Cerebellar nuclear complex (tissue), 1 donor: ENCODE results near the gene KRTAP2-2.

ENCODE experiments used
- DNase-seq, 2 experiments: peaks; one replicate each; lab custom pipeline; 2025; lab: John Stamatoyannopoulos, UW

Gene KRTAP2-2

GRCh38 chr17:41024697-41025096 lies 30.3 kb downstream of the KRTAP2-2 start:
- no peak for DNase-seq

GRCh38 chr17:41020336-41020735 lies 34.7 kb downstream of the KRTAP2-2 start:
- DNase-seq = no peak

- no peak for DNase-seq
Measured at GRCh38 chr17:41019415-41019814, 35.6 kb downstream of the KRTAP2-2 start.

GRCh38 chr17:41018541-41018940 lies 36.5 kb downstream of the KRTAP2-2 start:
- DNase-seq = no peak

DNA sequence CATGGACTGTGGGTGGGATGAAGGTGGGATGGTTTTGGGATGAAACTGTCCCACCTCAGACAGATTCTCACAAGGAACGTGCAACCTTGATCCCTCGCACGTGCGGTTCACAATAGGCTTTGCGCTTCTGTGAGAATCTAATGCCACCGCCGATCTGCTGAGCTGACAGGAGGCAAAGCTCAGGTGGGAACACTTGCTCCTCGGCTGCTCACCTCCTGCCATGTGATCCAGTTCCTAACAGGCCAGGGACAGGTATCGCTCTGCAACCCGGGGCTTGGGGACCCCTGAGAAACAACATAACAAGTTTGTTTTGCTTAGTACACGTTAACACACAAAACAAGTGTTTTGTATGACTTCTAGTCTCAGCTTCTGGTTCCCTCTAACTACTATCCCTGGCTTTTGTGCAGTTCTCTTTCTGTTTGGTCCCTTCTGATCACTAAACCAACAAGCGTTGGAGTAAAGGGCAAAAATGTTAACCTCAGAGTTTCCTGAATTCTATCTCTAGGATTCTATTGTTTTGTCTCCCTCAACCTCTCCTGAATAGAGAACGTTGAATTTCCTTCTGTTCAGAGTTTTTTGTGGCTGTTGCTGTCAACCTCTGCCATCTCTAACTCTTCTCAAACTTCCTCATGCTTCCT lies 38.3 kb downstream of the KRTAP2-2 start:
- DNase-seq = no peak

- DNase-seq = no peak
Measured at GRCh38 chr17:41015454-41015853, 39.6 kb downstream of the KRTAP2-2 start.

GRCh38 chr17:41013606-41014005 lies 41.4 kb downstream of the KRTAP2-2 start:
- peak in 1 of 2 experiments; percentile 9 for DNase-seq

DNA sequence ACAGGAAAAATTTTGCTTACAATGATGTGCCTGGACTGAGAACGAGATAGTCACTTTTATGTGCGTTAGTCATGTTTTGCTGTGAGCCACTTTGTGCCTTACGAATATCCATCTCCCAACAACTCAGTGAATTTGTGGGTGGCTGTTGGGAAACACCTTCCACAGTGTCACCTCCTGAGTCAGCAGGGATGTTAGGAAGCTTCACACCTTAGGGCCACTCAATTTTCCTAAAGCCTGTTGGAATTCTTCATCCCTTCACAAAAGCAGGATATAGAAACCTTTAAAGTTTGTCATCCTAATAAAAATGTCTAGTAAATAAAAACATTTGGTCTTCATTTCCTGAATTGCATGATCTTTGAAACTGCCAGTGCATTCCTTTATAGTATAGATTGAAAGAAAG lies 41.8 kb downstream of the KRTAP2-2 start:
- no peak for DNase-seq

DNA sequence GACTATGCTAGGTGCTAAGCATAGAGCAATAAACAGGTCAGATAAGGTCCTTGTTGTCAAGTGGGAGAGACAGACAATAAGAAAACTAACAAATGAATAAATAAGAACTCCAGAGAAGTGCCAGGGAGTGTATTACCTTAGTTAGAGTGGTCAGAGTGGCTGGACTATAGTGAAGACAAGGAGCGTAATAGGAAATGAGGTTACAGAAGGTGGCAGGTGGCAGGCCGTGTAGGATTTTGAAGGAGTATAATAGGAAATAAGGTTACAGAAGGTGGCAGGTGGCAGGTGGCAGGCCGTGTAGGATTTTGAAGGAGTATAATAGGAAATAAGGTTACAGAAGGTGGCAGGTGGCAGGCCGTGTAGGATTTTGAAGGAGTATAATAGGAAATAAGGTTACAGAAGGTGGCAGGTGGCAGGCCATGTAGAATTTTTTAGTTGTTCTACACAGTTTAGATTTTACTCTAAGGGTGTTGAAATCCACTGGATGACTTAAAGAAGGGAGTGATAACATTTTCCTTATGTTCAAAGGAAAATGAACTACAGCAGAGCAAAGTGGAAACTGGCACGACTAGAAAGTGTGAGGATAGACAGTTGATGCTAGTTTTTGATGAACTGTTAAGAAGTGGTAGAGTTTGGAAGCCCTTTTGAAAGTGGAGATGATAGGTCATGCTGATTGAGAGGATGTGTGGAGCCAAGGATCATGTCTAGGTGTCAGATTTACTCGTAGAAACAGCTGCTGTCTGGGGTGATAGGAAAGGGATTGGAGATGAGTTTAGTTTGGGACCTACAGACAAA lies 42.5 kb downstream of the KRTAP2-2 start:
- peak in 1 of 2 experiments; percentile 8 for DNase-seq

DNA sequence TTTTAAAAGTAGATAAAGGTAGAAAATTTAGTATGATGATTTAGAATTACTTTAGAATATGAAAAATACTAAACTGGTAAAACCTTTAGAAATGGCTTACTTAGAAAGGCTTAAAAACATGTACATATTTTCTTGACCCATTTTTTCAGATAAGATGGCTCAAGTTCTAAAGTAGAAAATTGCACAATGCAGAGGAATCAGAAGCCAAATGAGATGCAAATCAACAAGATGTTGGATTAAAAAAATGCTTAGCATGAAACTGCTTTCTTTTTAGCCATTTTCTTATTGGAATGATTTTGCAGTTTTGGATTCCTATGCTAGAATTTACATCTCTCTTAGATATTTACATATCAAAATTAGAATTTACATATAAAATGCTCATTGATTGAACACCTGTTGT lies 44.6 kb downstream of the KRTAP2-2 start:
- DNase-seq = no peak

DNA sequence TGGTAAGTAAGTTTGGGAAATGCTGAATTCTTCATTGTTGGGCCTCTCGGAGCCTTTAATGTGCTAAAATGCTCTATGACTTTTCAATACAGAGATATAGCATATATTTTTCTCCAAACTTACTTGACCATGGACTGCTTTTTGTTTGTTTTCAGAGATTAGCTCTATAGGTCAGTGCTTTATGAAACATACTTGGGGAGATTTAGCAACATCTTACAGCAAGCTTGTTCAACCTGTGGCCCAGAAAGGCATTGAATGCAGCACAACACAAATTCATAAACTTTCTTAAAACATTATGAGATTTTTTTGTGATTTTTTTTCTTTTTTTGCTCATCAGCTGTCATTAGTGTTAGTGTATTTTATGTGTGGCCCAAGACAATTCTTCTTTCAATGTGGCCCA lies 45.1 kb downstream of the KRTAP2-2 start:
- DNase-seq = no peak

DNA sequence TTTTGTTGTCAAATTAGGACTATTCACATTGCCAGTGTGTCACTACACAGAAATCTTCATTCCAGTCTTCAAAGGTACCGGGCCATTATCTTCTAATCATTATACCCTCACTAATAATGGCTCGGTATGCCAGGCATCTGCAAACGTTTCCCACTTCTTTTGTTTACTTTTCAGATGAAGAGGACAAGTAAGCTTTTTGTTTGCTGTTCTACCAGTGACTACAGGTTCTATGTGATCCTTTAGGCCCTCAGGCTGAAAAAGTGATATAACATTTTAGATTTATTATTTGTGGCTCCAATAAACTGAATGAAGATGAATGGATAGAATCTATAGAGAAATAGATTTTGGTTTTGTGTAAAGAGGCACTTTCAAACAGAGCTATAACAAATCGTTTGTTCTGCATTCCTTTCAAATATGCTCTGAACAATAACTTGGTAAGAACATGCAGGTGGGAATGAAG lies 45.7 kb downstream of the KRTAP2-2 start:
- no peak for DNase-seq

- no peak for DNase-seq
Measured at GRCh38 chr17:41008811-41009210, 46.2 kb downstream of the KRTAP2-2 start, which contains the start of gene KRTAP3-1. Gene KRTAP3-1 (minus strand): TSS chr17:41009128. CDS start chr17:41009074, 54 bp downstream.
